Midbrain (tissue), 1 donor: ENCODE results near the gene MEIS2.

Experiments
- DNase-seq: peaks from one replicate; lab custom pipeline; 2025; lab: John Stamatoyannopoulos, UW

MEIS2 gene

GRCh38 chr15:36933255-36933990 is 166.9 kb downstream of the MEIS2 start:
- no peak for DNase-seq

GRCh38 chr15:36932070-36932469 is 168.3 kb downstream of the MEIS2 start:
- no peak for DNase-seq

- no peak for DNase-seq
Observed at GRCh38 chr15:36931434-36931833, 168.9 kb downstream of the MEIS2 start.

GRCh38 chr15:36926427-36926825 is 173.9 kb downstream of the MEIS2 start:
- no peak for DNase-seq

GRCh38 chr15:36925653-36926426 is 174.5 kb downstream of the MEIS2 start:
- DNase-seq, result no peak

GRCh38 chr15:36925049-36925448 is 175.3 kb downstream of the MEIS2 start:
- no peak for DNase-seq

- no peak for DNase-seq
Observed at GRCh38 chr15:36924034-36924433, 176.3 kb downstream of the MEIS2 start.

GRCh38 chr15:36921484-36922091 is 178.8 kb downstream of the MEIS2 start:
- DNase-seq, result no peak

- DNase-seq, result no peak
Observed at GRCh38 chr15:36917411-36918267, 182.7 kb downstream of the MEIS2 start.

- DNase-seq, result no peak
Observed at GRCh38 chr15:36914960-36915808, 185.2 kb downstream of the MEIS2 start.

GRCh38 chr15:36914466-36914865 is 185.9 kb downstream of the MEIS2 start:
- no peak for DNase-seq

GRCh38 chr15:36912311-36912712 is 188.0 kb downstream of the MEIS2 start:
- no peak for DNase-seq

- DNase-seq, result no peak
Observed at GRCh38 chr15:36911322-36911944, 188.9 kb downstream of the MEIS2 start.

GRCh38 chr15:36908991-36909390 is 191.4 kb downstream of the MEIS2 start:
- no peak for DNase-seq

GRCh38 chr15:36907295-36907694 is 193.1 kb downstream of the MEIS2 start:
- no peak for DNase-seq

- DNase-seq, result no peak
Observed at GRCh38 chr15:36905908-36906307, 194.4 kb downstream of the MEIS2 start.

- no peak for DNase-seq
Observed at GRCh38 chr15:36904715-36905114, 195.6 kb downstream of the MEIS2 start.

GRCh38 chr15:36903922-36904556 is 196.3 kb downstream of the MEIS2 start:
- DNase-seq, result no peak

GRCh38 chr15:36903195-36903594 is 197.2 kb downstream of the MEIS2 start:
- DNase-seq, result no peak

- no peak for DNase-seq
Observed at GRCh38 chr15:36901012-36901411, 199.3 kb downstream of the MEIS2 start.
